Epithelial cell of proximal tubule (primary cell): Measurements from ENCODE around the gene FGD5. TPM values are rescaled to one million over a fixed set of nuclear protein-coding genes. Genes with fewer than 3 reads are reported as not detected.
A peak's percentile ranks its signal among the peaks of the same experiment; 100 is the strongest.

Source experiments
- DNase-seq: peaks from one replicate; pipeline ENCODE4 v3.0.0-alpha.2; 2011; ENCODE audit warnings: low read depth
- H3K4me3 ChIP-seq: 2 replicates; pipeline ENCODE4 v1.5.1; 2011; ENCODE audit warnings: low read depth, mild to moderate bottlenecking, low read length
- CTCF ChIP-seq: conservative IDR thresholded peaks from 2 replicates; pipeline ENCODE4 v1.5.1; 2012; ENCODE audit warnings: low read depth, mild to moderate bottlenecking, low read length
- total RNA-seq: library from RNA; depleted of rRNA; stranded (reverse); fragments of >200 nt; gene quantifications from 2 replicates; pipeline ENCODE4 v1.2.3, GENCODE V29; 2015

The FGD5 gene
- total RNA-seq, 1 donor from 2014 or later: 0.06 TPM

GRCh38 chr3:14773281-14773680, 45.5 kb upstream of the FGD5 start:
- no peak overlapping the region for H3K4me3 ChIP-seq
- TF ChIP-seq CTCF: no peak
- no peak for DNase-seq

- no peak for DNase-seq
- no peak overlapping the region for H3K4me3 ChIP-seq
- TF ChIP-seq CTCF: no peak
Measured at GRCh38 chr3:14773691-14774128, 45.1 kb upstream of the FGD5 start.

GRCh38 chr3:14774431-14774830, 44.3 kb upstream of the FGD5 start:
- no peak overlapping the region for H3K4me3 ChIP-seq
- no peak for TF ChIP-seq CTCF
- DNase-seq: no peak

- DNase-seq: no peak
- H3K4me3 ChIP-seq: no peak overlapping the region
- no peak for TF ChIP-seq CTCF
Measured at GRCh38 chr3:14775011-14775410, 43.8 kb upstream of the FGD5 start.

GRCh38 chr3:14775563-14775962, 43.2 kb upstream of the FGD5 start:
- DNase-seq: no peak
- no peak overlapping the region for H3K4me3 ChIP-seq
- TF ChIP-seq CTCF: no peak

- no peak for DNase-seq
- no peak overlapping the region for H3K4me3 ChIP-seq
- TF ChIP-seq CTCF: no peak
Measured at GRCh38 chr3:14779069-14779685, 39.6 kb upstream of the FGD5 start.

- TF ChIP-seq CTCF: peak; percentile 93
- no peak for DNase-seq
Measured at GRCh38 chr3:14780927-14781507, 37.7 kb upstream of the FGD5 start.

More at GRCh38 chr3:14780927-14781507, 37.7 kb upstream of the FGD5 start:
- H3K4me3 ChIP-seq: no peak overlapping the region
